ENCODE results near the gene NECTIN1.

The NECTIN1 gene

GRCh38 chr11:119699227-119699626 is 29.8 kb downstream of the NECTIN1 start:
- no peaks in the 10 kb centered on the region for H3K9me3 ChIP-seq (ENCODE audit: control insufficient read depth, insufficient read depth, low read depth, low read length)
- no peak overlapping the region for H3K9ac ChIP-seq (ENCODE audit: low read length)
- no peak overlapping the region for H3K27ac ChIP-seq (ENCODE audit: low read depth, low read length)
- H3K4me3 ChIP-seq (ENCODE audit: low read depth, low read length): no peak overlapping the region
- peaks cover 54% of the 10 kb centered on the region for H3K4me1 ChIP-seq (ENCODE audit: control insufficient read depth, insufficient read depth, low read length)
- H3K36me3 ChIP-seq (ENCODE audit: control insufficient read depth, insufficient read depth, low read length): no peaks in the 10 kb centered on the region; the same call in 1 of the 2 replicates
- H3K27me3 ChIP-seq (ENCODE audit: control insufficient read depth, insufficient read depth, low read length): no peaks in the 10 kb centered on the region

GRCh38 chr11:119697882-119698281 is 31.1 kb downstream of the NECTIN1 start:
- Histone ChIP-seq H3K9ac (ENCODE audit: low read length) (no peak overlapping the region), H3K4me3 (ENCODE audit: low read depth, low read length) (no peak overlapping the region), H3K27ac (ENCODE audit: low read depth, low read length) (no peak overlapping the region), H3K36me3 (ENCODE audit: control insufficient read depth, insufficient read depth, low read length) (no peaks in the 10 kb centered on the region; the same call in 1 of the 2 replicates), H3K4me1 (ENCODE audit: control insufficient read depth, insufficient read depth, low read length) (peaks cover 67% of the 10 kb centered on the region), H3K27me3 (ENCODE audit: control insufficient read depth, insufficient read depth, low read length) (no peaks in the 10 kb centered on the region), H3K9me3 (ENCODE audit: control insufficient read depth, insufficient read depth, low read depth, low read length) (no peaks in the 10 kb centered on the region)

- no peak overlapping the region for H3K9ac ChIP-seq (ENCODE audit: low read length)
- peaks cover 71% of the 10 kb centered on the region for H3K4me1 ChIP-seq (ENCODE audit: control insufficient read depth, insufficient read depth, low read length)
- no peak overlapping the region for H3K27ac ChIP-seq (ENCODE audit: low read depth, low read length)
- H3K4me3 ChIP-seq (ENCODE audit: low read depth, low read length): no peak overlapping the region
- H3K36me3 ChIP-seq (ENCODE audit: control insufficient read depth, insufficient read depth, low read length): no peaks in the 10 kb centered on the region; the same call in 1 of the 2 replicates
- no peaks in the 10 kb centered on the region for H3K27me3 ChIP-seq (ENCODE audit: control insufficient read depth, insufficient read depth, low read length)
- no peaks in the 10 kb centered on the region for H3K9me3 ChIP-seq (ENCODE audit: control insufficient read depth, insufficient read depth, low read depth, low read length)
Observed at GRCh38 chr11:119697445-119697844, 31.6 kb downstream of the NECTIN1 start.

GRCh38 chr11:119696378-119697222 is 32.4 kb downstream of the NECTIN1 start:
- no peaks in the 10 kb centered on the region for H3K27me3 ChIP-seq (ENCODE audit: control insufficient read depth, insufficient read depth, low read length)
- H3K9me3 ChIP-seq (ENCODE audit: control insufficient read depth, insufficient read depth, low read depth, low read length): no peaks in the 10 kb centered on the region
- no peaks in the 10 kb centered on the region for H3K36me3 ChIP-seq (ENCODE audit: control insufficient read depth, insufficient read depth, low read length)
- H3K4me3 ChIP-seq (ENCODE audit: low read depth, low read length): no peak overlapping the region
- H3K9ac ChIP-seq (ENCODE audit: low read length): no peak overlapping the region
- no peak overlapping the region for H3K27ac ChIP-seq (ENCODE audit: low read depth, low read length)
- H3K4me1 ChIP-seq (ENCODE audit: control insufficient read depth, insufficient read depth, low read length): peaks cover 72% of the 10 kb centered on the region

- Histone ChIP-seq H3K4me3 (ENCODE audit: low read depth, low read length) (no peak overlapping the region), H3K4me1 (ENCODE audit: control insufficient read depth, insufficient read depth, low read length) (peaks cover 77% of the 10 kb centered on the region), H3K9me3 (ENCODE audit: control insufficient read depth, insufficient read depth, low read depth, low read length) (no peaks in the 10 kb centered on the region), H3K9ac (ENCODE audit: low read length) (no peak overlapping the region), H3K27ac (ENCODE audit: low read depth, low read length) (no peak overlapping the region), H3K27me3 (ENCODE audit: control insufficient read depth, insufficient read depth, low read length) (no peaks in the 10 kb centered on the region), H3K36me3 (ENCODE audit: control insufficient read depth, insufficient read depth, low read length) (no peaks in the 10 kb centered on the region)
Observed at GRCh38 chr11:119694334-119694733, 34.7 kb downstream of the NECTIN1 start.

- Histone ChIP-seq H3K27me3 (ENCODE audit: control insufficient read depth, insufficient read depth, low read length) (no peaks in the 10 kb centered on the region), H3K4me1 (ENCODE audit: control insufficient read depth, insufficient read depth, low read length) (peaks cover 85% of the 10 kb centered on the region), H3K9ac (ENCODE audit: low read length) (no peak overlapping the region), H3K4me3 (ENCODE audit: low read depth, low read length) (no peak overlapping the region), H3K9me3 (ENCODE audit: control insufficient read depth, insufficient read depth, low read depth, low read length) (no peaks in the 10 kb centered on the region), H3K36me3 (ENCODE audit: control insufficient read depth, insufficient read depth, low read length) (no peaks in the 10 kb centered on the region), H3K27ac (ENCODE audit: low read depth, low read length) (no peak overlapping the region)
Observed at GRCh38 chr11:119693253-119693815, 35.7 kb downstream of the NECTIN1 start.

GRCh38 chr11:119692540-119692820 is 36.5 kb downstream of the NECTIN1 start:
- Histone ChIP-seq H3K9me3 (ENCODE audit: control insufficient read depth, insufficient read depth, low read depth, low read length) (no peaks in the 10 kb centered on the region), H3K4me3 (ENCODE audit: low read depth, low read length) (no peak overlapping the region), H3K36me3 (ENCODE audit: control insufficient read depth, insufficient read depth, low read length) (no peaks in the 10 kb centered on the region), H3K9ac (ENCODE audit: low read length) (no peak overlapping the region), H3K4me1 (ENCODE audit: control insufficient read depth, insufficient read depth, low read length) (peaks cover 89% of the 10 kb centered on the region), H3K27ac (ENCODE audit: low read depth, low read length) (no peak overlapping the region), H3K27me3 (ENCODE audit: control insufficient read depth, insufficient read depth, low read length) (no peaks in the 10 kb centered on the region)

GRCh38 chr11:119691701-119692539 is 37.1 kb downstream of the NECTIN1 start:
- Histone ChIP-seq H3K36me3 (ENCODE audit: control insufficient read depth, insufficient read depth, low read length) (no peaks in the 10 kb centered on the region), H3K27ac (ENCODE audit: low read depth, low read length) (no peak overlapping the region), H3K9me3 (ENCODE audit: control insufficient read depth, insufficient read depth, low read depth, low read length) (no peaks in the 10 kb centered on the region), H3K9ac (ENCODE audit: low read length) (no peak overlapping the region), H3K4me3 (ENCODE audit: low read depth, low read length) (no peak overlapping the region), H3K27me3 (ENCODE audit: control insufficient read depth, insufficient read depth, low read length) (no peaks in the 10 kb centered on the region), H3K4me1 (ENCODE audit: control insufficient read depth, insufficient read depth, low read length) (peaks cover 90% of the 10 kb centered on the region)

GRCh38 chr11:119691020-119691666 is 37.9 kb downstream of the NECTIN1 start:
- H3K9me3 ChIP-seq (ENCODE audit: control insufficient read depth, insufficient read depth, low read depth, low read length): no peaks in the 10 kb centered on the region
- peaks cover 90% of the 10 kb centered on the region for H3K4me1 ChIP-seq (ENCODE audit: control insufficient read depth, insufficient read depth, low read length)
- H3K9ac ChIP-seq (ENCODE audit: low read length): no peak overlapping the region
- no peak overlapping the region for H3K4me3 ChIP-seq (ENCODE audit: low read depth, low read length)
- no peaks in the 10 kb centered on the region for H3K27me3 ChIP-seq (ENCODE audit: control insufficient read depth, insufficient read depth, low read length)
- H3K27ac ChIP-seq (ENCODE audit: low read depth, low read length): no peak overlapping the region
- no peaks in the 10 kb centered on the region for H3K36me3 ChIP-seq (ENCODE audit: control insufficient read depth, insufficient read depth, low read length)

GRCh38 chr11:119689302-119689701 is 39.7 kb downstream of the NECTIN1 start:
- H3K27me3 ChIP-seq (ENCODE audit: control insufficient read depth, insufficient read depth, low read length): no peaks in the 10 kb centered on the region
- H3K4me3 ChIP-seq (ENCODE audit: low read depth, low read length): no peak overlapping the region
- H3K4me1 ChIP-seq (ENCODE audit: control insufficient read depth, insufficient read depth, low read length): peaks cover 90% of the 10 kb centered on the region
- no peak overlapping the region for H3K27ac ChIP-seq (ENCODE audit: low read depth, low read length)
- H3K9me3 ChIP-seq (ENCODE audit: control insufficient read depth, insufficient read depth, low read depth, low read length): no peaks in the 10 kb centered on the region
- H3K36me3 ChIP-seq (ENCODE audit: control insufficient read depth, insufficient read depth, low read length): no peaks in the 10 kb centered on the region
- no peak overlapping the region for H3K9ac ChIP-seq (ENCODE audit: low read length)

All from HUES6 (cell line).